Neural cell (in vitro differentiated cells): ENCODE measurements around the gene ZNF154.

Source experiments
- CTCF ChIP-seq: fragments of 450-650 bp; IDR thresholded peaks from 2 replicates; pipeline ENCODE4 v1.5.1; 2014; ENCODE audit warnings: antibody characterized with exemption, mild to moderate bottlenecking, moderate library complexity; ENCODE audit not compliant: poor library complexity, severe bottlenecking
- TAF1 ChIP-seq: IDR thresholded peaks from 2 replicates; pipeline ENCODE4 v1.6.1; 2012; ENCODE audit warnings: low read depth

GRCh38 chr19:57712222-57712621 lies 3.2 kb upstream of the ZNF154 start:
- TF ChIP-seq TAF1 (no peak), CTCF (no peak)
